Natural killer cell (primary cell): ENCODE data around the gene SAMD5. TPM values are rescaled to one million over a fixed set of nuclear protein-coding genes. Genes with fewer than 3 reads are reported as not detected.

Experiments
- ATAC-seq, 3 donors: fragments of 150-1000 bp in 2 of 3; fragments of 200-7000 bp in 1 of 3; cut with Tn5 transposase; 1 replicate in 1 of 3; 2 replicates in 2 of 3; pipeline ENCODE4 v1.10.0; 2021; ENCODE audit warnings: mild to moderate bottlenecking in 2 of 3, moderate library complexity in 2 of 3
- DNase-seq, 2 donors: peaks; one replicate each; pipeline versions ENCODE4 v3.0.0 to v3.0.0-alpha.2; 2013 to 2021; ENCODE audit warnings: mixed read lengths in 1 of 2
- H3K27ac ChIP-seq: one replicate; pipeline ENCODE4 v1.5.1; 2013; ENCODE audit warnings: mild to moderate bottlenecking, low read length
- H3K27me3 ChIP-seq: one replicate; pipeline ENCODE4 v1.6.1; 2013; ENCODE audit warnings: low read length; ENCODE audit not compliant: control insufficient read depth, insufficient read depth
- H3K36me3 ChIP-seq: one replicate; pipeline ENCODE4 v1.6.1; 2013; ENCODE audit warnings: low read length; ENCODE audit not compliant: control insufficient read depth, insufficient read depth
- H3K4me1 ChIP-seq: one replicate; pipeline ENCODE4 v1.6.1; 2013; ENCODE audit warnings: low read length; ENCODE audit not compliant: control insufficient read depth, insufficient read depth
- H3K4me3 ChIP-seq: one replicate; pipeline ENCODE4 v1.5.1; 2013; ENCODE audit warnings: low read length
- H3K9me3 ChIP-seq: one replicate; pipeline ENCODE4 v1.6.1; 2013; ENCODE audit warnings: low read length; ENCODE audit not compliant: control insufficient read depth, insufficient read depth
- H3K27ac Mint-ChIP-seq, 2 donors: one replicate each; pipeline ENCODE4 v1.8.0; 2022; ENCODE audit warnings: mild to moderate bottlenecking in 2 of 2, mixed read lengths in 2 of 2, moderate library complexity in 1 of 2
- H3K27me3 Mint-ChIP-seq, 2 donors: one replicate each; pipeline ENCODE4 v1.8.0; 2022; ENCODE audit warnings: low read depth in 2 of 2, mixed read lengths in 2 of 2
- H3K36me3 Mint-ChIP-seq: one replicate; pipeline ENCODE4 v1.8.0; 2022; ENCODE audit warnings: mixed read lengths
- H3K4me1 Mint-ChIP-seq, 2 donors: one replicate each; pipeline ENCODE4 v1.8.0; 2022; ENCODE audit warnings: mixed read lengths in 2 of 2
- H3K4me3 Mint-ChIP-seq: one replicate; pipeline ENCODE4 v1.8.0; 2022; ENCODE audit warnings: mild to moderate bottlenecking, moderate library complexity, mixed read lengths
- H3K9me3 Mint-ChIP-seq, 2 donors: one replicate each; pipeline ENCODE4 v1.8.0; 2022; ENCODE audit warnings: mixed read lengths in 2 of 2
- WGBS: methylation state at CpG from one replicate; pipeline ENCODE4 v1.1.7; 2013; ENCODE audit warnings: missing lambda C conversion rate; ENCODE audit not compliant: insufficient coverage; 5-methylcytosine and 5-hydroxymethylcytosine counted together
- intact Hi-C: fragments of 100-400 bp; cut with micrococcal nuclease; formaldehyde crosslinking; loops from one replicate; pipeline ENCODE4 v1.14.2; 2022
- total RNA-seq, 4 donors: library from RNA; stranded (reverse); fragments of 120-200 nt in 1 of 4; gene quantifications; one replicate each; pipeline versions ENCODE4 v1.2.3 to v1.2.4, GENCODE V29; 2013 to 2022
- TF ChIP-seq, protein P1 (sequence below): fragments of 200-600 bp; IDR thresholded peaks from one replicate; pipeline ENCODE4 v1.8.0; 2022; ENCODE audit warnings: antibody characterized with exemption

The SAMD5 gene
- total RNA-seq, 3 donors from 2014 or later (not counting 1 experiment from before 2014, with no cell fraction given): not detected

DNA sequence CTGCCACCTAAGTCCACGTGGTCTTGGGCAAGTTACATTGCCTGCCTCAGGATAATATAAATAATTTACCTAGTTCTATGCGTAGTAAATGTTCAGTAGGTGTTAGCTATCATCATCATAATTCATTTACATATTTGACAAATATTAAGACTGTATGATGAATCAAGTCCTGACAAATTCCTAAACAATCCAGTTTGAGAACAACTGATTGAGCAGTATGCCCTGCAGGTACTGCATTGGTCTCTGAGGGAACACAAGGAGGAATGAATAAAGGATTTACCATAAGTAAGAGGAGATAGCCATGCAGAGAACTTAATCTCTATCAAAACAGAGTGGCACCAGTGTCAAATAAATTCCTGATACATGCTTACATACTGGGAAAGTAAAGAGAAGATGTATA, 70.4 kb downstream of the SAMD5 start:
- DNase-seq (no peak), ATAC-seq (no peak)
- Mint-ChIP-seq H3K36me3 (no peaks in the 10 kb centered on the region), H3K4me3 (no peak overlapping the region), H3K4me1 (no peaks in the 10 kb centered on the region), H3K27ac (no peak overlapping the region), H3K9me3 (peaks cover 15 to 17% of the 10 kb centered on the region in 2 donors), H3K27me3 (no peaks in the 10 kb centered on the region)
- H3K27me3 ChIP-seq: no peaks in the 10 kb centered on the region
- 67% methylated on average over 1 of the region's 2 CpGs for WGBS
- intact Hi-C loops: no loop called here
- no peaks in the 10 kb centered on the region for H3K4me1 ChIP-seq
- TF ChIP-seq, protein P1, sequence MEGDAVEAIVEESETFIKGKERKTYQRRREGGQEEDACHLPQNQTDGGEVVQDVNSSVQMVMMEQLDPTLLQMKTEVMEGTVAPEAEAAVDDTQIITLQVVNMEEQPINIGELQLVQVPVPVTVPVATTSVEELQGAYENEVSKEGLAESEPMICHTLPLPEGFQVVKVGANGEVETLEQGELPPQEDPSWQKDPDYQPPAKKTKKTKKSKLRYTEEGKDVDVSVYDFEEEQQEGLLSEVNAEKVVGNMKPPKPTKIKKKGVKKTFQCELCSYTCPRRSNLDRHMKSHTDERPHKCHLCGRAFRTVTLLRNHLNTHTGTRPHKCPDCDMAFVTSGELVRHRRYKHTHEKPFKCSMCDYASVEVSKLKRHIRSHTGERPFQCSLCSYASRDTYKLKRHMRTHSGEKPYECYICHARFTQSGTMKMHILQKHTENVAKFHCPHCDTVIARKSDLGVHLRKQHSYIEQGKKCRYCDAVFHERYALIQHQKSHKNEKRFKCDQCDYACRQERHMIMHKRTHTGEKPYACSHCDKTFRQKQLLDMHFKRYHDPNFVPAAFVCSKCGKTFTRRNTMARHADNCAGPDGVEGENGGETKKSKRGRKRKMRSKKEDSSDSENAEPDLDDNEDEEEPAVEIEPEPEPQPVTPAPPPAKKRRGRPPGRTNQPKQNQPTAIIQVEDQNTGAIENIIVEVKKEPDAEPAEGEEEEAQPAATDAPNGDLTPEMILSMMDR: no peak
- no peaks in the 10 kb centered on the region for H3K36me3 ChIP-seq
- H3K4me3 ChIP-seq: no peak overlapping the region
- no peak overlapping the region for H3K27ac ChIP-seq
- no peaks in the 10 kb centered on the region for H3K9me3 ChIP-seq

DNA sequence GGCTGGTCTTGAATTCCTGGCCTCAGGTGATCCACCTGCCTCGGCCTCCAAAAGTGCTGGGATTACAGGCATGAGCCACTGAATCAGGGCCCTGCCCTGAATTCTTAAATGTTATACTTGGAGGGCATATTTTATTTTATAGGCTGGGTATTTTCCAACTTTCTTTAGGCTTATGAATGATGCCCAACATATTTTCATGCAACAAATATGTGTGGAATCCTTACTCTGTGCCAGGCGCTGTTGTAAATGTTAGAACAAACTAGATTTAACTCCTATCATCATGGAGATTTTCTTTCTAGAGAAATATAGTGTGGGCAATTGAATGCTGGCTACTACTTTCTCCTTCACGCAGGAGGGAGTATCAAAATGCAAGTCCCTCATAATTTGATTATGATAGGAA, 71.2 kb downstream of the SAMD5 start:
- Mint-ChIP-seq H3K9me3 (peaks cover 15 to 17% of the 10 kb centered on the region in 2 donors), H3K4me1 (no peaks in the 10 kb centered on the region), H3K4me3 (no peak overlapping the region), H3K27ac (no peak overlapping the region), H3K36me3 (no peaks in the 10 kb centered on the region), H3K27me3 (no peaks in the 10 kb centered on the region)
- Histone ChIP-seq H3K4me3 (no peak overlapping the region), H3K9me3 (no peaks in the 10 kb centered on the region), H3K4me1 (no peaks in the 10 kb centered on the region), H3K36me3 (no peaks in the 10 kb centered on the region), H3K27me3 (no peaks in the 10 kb centered on the region), H3K27ac (no peak overlapping the region)
- intact Hi-C loops: no loop called here
- TF ChIP-seq, protein P1: no peak
- WGBS: 80% methylated on average over 1 of the region's 3 CpGs
- DNase-seq: no peak
- ATAC-seq: no peak

DNA sequence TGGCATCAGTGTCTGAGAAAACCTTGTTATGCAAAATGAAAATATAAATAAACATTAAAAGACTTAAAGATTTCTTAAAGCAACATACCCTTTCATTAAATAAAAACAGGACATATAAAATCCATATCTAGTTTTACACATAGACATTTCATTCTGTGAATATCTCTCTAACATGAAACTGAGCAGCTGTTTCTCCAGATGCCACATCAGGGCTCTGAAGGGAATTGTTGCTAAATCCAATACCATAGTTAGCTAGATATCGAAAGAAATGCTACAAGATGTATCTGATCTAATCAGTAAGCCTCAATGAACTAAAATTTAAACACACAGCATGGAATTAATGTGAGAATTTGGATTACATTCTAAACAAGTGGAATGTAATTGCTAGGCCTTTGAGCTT, 74.5 kb downstream of the SAMD5 start:
- no peaks in the 10 kb centered on the region for H3K27me3 ChIP-seq
- ATAC-seq (no peak), DNase-seq (no peak)
- Mint-ChIP-seq H3K4me1 (no peaks in the 10 kb centered on the region), H3K27me3 (no peaks in the 10 kb centered on the region), H3K9me3 (peaks cover 15 to 17% of the 10 kb centered on the region in 2 donors), H3K4me3 (no peak overlapping the region), H3K36me3 (no peaks in the 10 kb centered on the region), H3K27ac (no peak overlapping the region)
- TF ChIP-seq, protein P1: no peak
- no peaks in the 10 kb centered on the region for H3K9me3 ChIP-seq
- no peak overlapping the region for H3K4me3 ChIP-seq
- H3K36me3 ChIP-seq: no peaks in the 10 kb centered on the region
- no CpG with 5 or more reads among the region's 1 CpG for WGBS
- intact Hi-C loops: no loop called here
- H3K4me1 ChIP-seq: no peaks in the 10 kb centered on the region
- H3K27ac ChIP-seq: no peak overlapping the region

DNA sequence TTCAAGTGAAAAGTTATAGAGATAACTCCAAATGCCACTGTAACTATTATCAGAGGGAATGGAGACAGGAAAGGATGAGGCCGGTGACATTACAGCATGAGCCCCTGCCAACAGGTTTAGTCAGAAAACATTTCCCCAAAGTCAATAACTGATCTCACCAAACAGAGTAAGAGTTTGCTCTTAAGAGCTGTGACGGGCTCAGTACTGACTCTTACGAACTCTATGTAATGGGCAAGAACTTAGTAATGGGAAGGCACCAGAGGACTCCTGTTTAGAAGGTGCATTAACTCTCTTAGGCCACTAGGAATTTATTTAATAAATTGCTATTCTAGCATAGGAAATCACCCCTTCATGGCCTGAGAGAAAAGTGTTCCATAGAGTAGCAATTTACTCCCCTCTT, 76.8 kb downstream of the SAMD5 start:
- intact Hi-C loops: no loop called here
- Histone ChIP-seq H3K4me3 (no peak overlapping the region), H3K36me3 (no peaks in the 10 kb centered on the region), H3K9me3 (no peaks in the 10 kb centered on the region), H3K27me3 (no peaks in the 10 kb centered on the region), H3K27ac (no peak overlapping the region), H3K4me1 (no peaks in the 10 kb centered on the region)
- Mint-ChIP-seq H3K36me3 (no peaks in the 10 kb centered on the region), H3K27ac (no peak overlapping the region), H3K4me1 (no peaks in the 10 kb centered on the region), H3K27me3 (no peaks in the 10 kb centered on the region), H3K4me3 (no peak overlapping the region), H3K9me3 (peaks cover 8 to 10% of the 10 kb centered on the region in 2 donors)
- ATAC-seq (no peak), DNase-seq (no peak)
- 70% methylated on average over 3 of the region's 3 CpGs for WGBS
- TF ChIP-seq, protein P1: no peak
